Ascending aorta (tissue), 2 donors: Measurements from ENCODE around the gene CACNG5. TPM values are rescaled to one million over a fixed set of nuclear protein-coding genes. Genes with fewer than 3 reads are reported as not detected.

Experiments
- DNase-seq, 2 donors: peaks; one replicate each; pipeline ENCODE4 v3.0.0-alpha.2; 2019; ENCODE audit warnings: low spot score in 2 of 2
- H3K27ac ChIP-seq, 2 donors: fragments of 200-600 bp; sonication (generic); one replicate each; pipeline ENCODE4 v1.5.1; 2016 to 2017; ENCODE audit warnings: mild to moderate bottlenecking in 1 of 2
- H3K27me3 ChIP-seq: fragments of 200-600 bp; sonication (generic); one replicate; pipeline ENCODE4 v1.5.1; 2017
- H3K36me3 ChIP-seq, 2 donors: fragments of 200-600 bp; sonication (generic); one replicate each; pipeline ENCODE4 v1.5.1; 2016
- H3K4me1 ChIP-seq, 2 donors: fragments of 200-600 bp; sonication (generic); one replicate each; pipeline ENCODE4 v1.5.1; 2016 to 2017; ENCODE audit warnings: mild to moderate bottlenecking in 1 of 2
- H3K4me3 ChIP-seq, 2 donors: fragments of 200-600 bp; sonication (generic); one replicate each; pipeline ENCODE4 v1.5.1; 2016 to 2017; ENCODE audit warnings: mild to moderate bottlenecking in 1 of 2
- H3K9me3 ChIP-seq, 2 donors: fragments of 200-600 bp; sonication (generic); one replicate each; pipeline ENCODE4 v1.5.1; 2016
- CTCF ChIP-seq, 3 experiments: fragments of 200-600 bp in 2 of 3; fragments of 450-650 bp in 1 of 3; sonication (generic) in 2 of 3; IDR thresholded peaks; one replicate each; pipeline ENCODE4 v1.5.1; 2016 to 2019; ENCODE audit warnings: antibody characterized with exemption in 3 of 3, mild to moderate bottlenecking in 1 of 3, moderate library complexity in 1 of 3
- intact Hi-C: fragments of 100-400 bp; cut with DNase I; formaldehyde crosslinking; loops from one replicate; pipeline ENCODE4 v1.15.1; 2023
- total RNA-seq: library from RNA; depleted of rRNA; stranded (reverse); fragments of >200 nt; gene quantifications from one replicate; pipeline ENCODE4 v1.1.0, GENCODE V29; 2016

CACNG5 gene
- total RNA-seq, 1 donor from 2014 or later, result not detected

GRCh38 chr17:66873962-66874361 is 39.0 kb downstream of the CACNG5 start:
- no peaks in the 10 kb centered on the region for H3K4me1 ChIP-seq
- H3K36me3 ChIP-seq, result no peaks in the 10 kb centered on the region
- DNase-seq, result no peak
- intact Hi-C loops, result no loop called here
- no peak for TF ChIP-seq CTCF (IDR thresholded peaks at IDR 0.05)
- H3K9me3 ChIP-seq, result no peaks in the 10 kb centered on the region
- no peak overlapping the region for H3K4me3 ChIP-seq
- no peaks in the 10 kb centered on the region for H3K27me3 ChIP-seq
- H3K27ac ChIP-seq, result no peak overlapping the region

DNA sequence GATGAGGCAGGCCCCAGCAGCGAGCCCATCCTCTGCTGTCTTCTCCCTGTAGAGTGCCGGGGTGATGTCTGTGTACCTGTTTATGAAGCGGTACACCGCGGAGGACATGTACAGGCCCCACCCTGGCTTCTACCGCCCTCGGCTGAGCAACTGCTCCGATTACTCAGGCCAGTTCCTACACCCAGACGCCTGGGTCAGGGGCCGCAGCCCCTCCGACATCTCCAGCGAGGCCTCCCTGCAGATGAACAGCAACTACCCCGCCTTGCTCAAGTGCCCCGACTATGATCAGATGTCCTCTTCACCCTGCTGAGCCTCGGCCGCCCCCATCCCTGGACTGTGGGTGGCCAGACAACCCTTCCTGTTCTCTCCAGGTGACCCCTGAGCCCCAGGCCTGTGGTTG is 50.0 kb downstream of the CACNG5 start:
- intact Hi-C loops, result no loop called here
- Histone ChIP-seq H3K36me3 (no peaks in the 10 kb centered on the region), H3K27me3 (no peaks in the 10 kb centered on the region), H3K4me1 (no peaks in the 10 kb centered on the region), H3K4me3 (no peak overlapping the region), H3K27ac (no peak overlapping the region), H3K9me3 (no peaks in the 10 kb centered on the region)
- TF ChIP-seq CTCF (IDR thresholded peaks at IDR 0.05), result no peak
- DNase-seq, result no peak

DNA sequence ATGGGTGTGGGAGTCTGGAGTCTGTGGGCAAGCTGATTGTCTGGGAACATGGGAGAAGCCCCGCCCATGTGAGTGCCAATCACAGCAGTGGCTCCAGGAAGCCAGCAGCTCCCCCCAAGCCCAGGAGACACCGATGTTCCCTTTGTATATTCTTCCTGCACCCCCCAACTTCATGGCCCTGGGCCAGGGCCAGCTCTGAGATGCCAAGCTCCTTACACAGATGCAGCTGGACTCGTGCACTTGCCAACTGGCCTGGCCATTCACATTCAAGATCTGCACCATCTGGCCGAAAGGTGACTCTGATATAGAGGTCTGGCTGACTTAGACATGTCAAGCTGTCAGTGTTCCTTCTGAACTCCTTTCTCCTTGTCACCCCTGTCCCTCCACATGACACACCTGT is 50.5 kb downstream of the CACNG5 start:
- Histone ChIP-seq H3K4me1 (no peaks in the 10 kb centered on the region), H3K36me3 (no peaks in the 10 kb centered on the region), H3K27ac (no peak overlapping the region), H3K4me3 (no peak overlapping the region), H3K9me3 (no peaks in the 10 kb centered on the region), H3K27me3 (no peaks in the 10 kb centered on the region)
- intact Hi-C loops, result no loop called here
- no peak for DNase-seq
- no peak for TF ChIP-seq CTCF (IDR thresholded peaks at IDR 0.05)

DNA sequence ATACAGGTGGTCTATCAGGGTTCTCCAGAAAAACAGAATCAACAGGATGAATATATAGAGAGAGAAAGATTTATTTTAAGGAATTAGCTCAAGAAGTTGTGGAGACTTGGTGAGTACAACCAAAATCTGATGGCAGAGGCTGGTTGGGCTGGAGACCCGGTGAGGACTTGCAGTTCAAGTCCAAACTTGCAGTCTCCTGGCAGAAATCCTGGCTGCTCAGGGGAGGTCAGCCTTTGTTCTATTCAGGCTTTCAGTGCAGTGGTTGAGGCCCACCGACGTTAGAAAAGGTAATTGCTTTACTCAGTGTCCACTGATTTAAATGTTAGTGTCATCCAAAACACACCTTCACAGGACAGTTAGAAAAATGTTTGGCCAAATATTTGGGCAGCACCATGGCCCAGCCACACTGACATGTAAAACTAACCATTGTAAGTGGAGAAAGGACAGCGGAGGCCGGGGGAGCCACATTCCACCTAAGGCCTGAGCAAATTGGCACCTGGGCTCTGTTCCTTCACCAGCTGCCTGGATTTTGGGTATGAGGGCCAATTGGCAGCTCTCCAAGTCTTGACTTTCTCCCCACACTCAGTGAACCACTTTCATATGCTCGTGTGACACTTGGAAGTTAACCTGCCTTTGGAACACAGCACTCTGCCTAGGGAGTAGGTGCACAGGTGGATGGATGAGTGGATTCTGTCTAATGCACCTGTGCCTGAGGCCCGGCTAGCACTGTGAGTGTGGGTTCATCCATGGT is 54.7 kb downstream of the CACNG5 start:
- no peaks in the 10 kb centered on the region for H3K36me3 ChIP-seq
- TF ChIP-seq CTCF (IDR thresholded peaks at IDR 0.05), result no peak
- no peaks in the 10 kb centered on the region for H3K27me3 ChIP-seq
- H3K4me1 ChIP-seq, result no peaks in the 10 kb centered on the region
- H3K9me3 ChIP-seq, result no peaks in the 10 kb centered on the region
- intact Hi-C loops, result no loop called here
- no peak overlapping the region for H3K4me3 ChIP-seq
- no peak for DNase-seq
- H3K27ac ChIP-seq, result no peak overlapping the region

DNA sequence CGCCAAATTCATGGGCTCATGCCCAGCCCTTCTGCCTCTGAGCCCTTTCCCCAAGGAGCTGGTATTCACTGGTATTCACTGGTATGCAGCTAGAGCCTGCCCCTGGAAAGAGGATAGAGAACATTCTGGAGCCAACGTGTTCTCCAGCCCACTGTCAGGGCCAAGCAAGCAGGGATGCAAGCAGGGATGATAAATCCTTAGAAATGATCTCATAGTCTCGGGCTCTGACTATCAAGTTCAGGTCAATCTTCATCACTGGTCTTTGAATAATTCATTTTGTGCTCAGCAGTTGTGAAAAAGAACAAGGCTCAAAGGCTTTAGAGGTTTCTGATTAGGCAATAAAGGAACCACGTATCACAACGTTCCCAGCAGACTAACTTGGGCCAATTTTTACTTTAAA is 57.3 kb downstream of the CACNG5 start:
- TF ChIP-seq CTCF (IDR thresholded peaks at IDR 0.05), result no peak
- Histone ChIP-seq H3K4me1 (no peaks in the 10 kb centered on the region), H3K36me3 (no peaks in the 10 kb centered on the region)

DNA sequence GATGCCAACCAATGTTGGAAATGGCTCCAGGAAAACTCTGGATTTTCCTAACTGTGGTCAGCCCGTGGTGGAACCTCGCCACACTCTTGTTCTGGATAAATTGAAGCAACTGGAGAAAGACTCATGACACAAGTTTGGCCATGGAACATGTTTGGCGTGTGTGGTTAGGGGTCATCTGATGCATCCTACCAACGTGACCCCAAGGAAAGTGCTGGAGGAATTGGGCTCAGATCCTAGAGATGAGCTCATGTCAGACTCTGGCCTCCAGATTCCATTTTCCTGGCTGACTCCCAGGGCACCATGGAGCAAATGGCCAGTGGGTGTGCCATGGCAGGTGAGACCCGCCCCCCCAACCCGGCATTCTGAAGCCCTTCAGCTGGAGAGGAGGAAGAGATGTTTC is 58.5 kb downstream of the CACNG5 start:
- intact Hi-C loops, result no loop called here
- no peak for DNase-seq
- no peaks in the 10 kb centered on the region for H3K4me1 ChIP-seq
- H3K27ac ChIP-seq, result no peak overlapping the region
- TF ChIP-seq CTCF (IDR thresholded peaks at IDR 0.05), result no peak
- H3K4me3 ChIP-seq, result no peak overlapping the region
- H3K27me3 ChIP-seq, result no peaks in the 10 kb centered on the region
- H3K36me3 ChIP-seq, result no peaks in the 10 kb centered on the region
- no peaks in the 10 kb centered on the region for H3K9me3 ChIP-seq

More for the DNA sequence above, 57.3 kb downstream of the CACNG5 start:
- no peak for DNase-seq
- Histone ChIP-seq H3K27ac (no peak overlapping the region), H3K27me3 (no peaks in the 10 kb centered on the region), H3K4me3 (no peak overlapping the region), H3K9me3 (no peaks in the 10 kb centered on the region)
- intact Hi-C loops, result no loop called here
